GM12878 (cell line): Measurements from ENCODE around the gene SOBP. TPM values are rescaled to one million over a fixed set of nuclear protein-coding genes. Genes with fewer than 3 reads are reported as not detected.

Source experiments
- ATAC-seq: fragments of 200-7000 bp; cut with Tn5 transposase; 3 replicates; pipeline ENCODE4 v1.9.1; 2020; ENCODE audit warnings: mild to moderate bottlenecking, moderate library complexity
- BruUV-seq: library from RNA; stranded (reverse); fragments of 400-500 nt; replicated peaks from 2 replicates; lab custom pipeline; 2021; lab: Mats Ljungman, UMichigan
- CTCF ChIA-PET: fragments of 300-600 bp; sonication (Branson Sonifier 250); formaldehyde crosslinking; extraction: SDS; loops from one replicate; lab custom pipeline; 2021; ENCODE audit warnings: inconsistent platforms; lab: Yijun Ruan, JAX
- POLR2A ChIA-PET: fragments of 350-600 bp; formaldehyde crosslinking; extraction: SDS; loops from one replicate; lab custom pipeline; 2021; ENCODE audit warnings: inconsistent platforms; lab: Charles Lee
- RAD21 ChIA-PET: fragments of 300-600 bp; sonication (Branson Sonifier 250); formaldehyde crosslinking; loops from one replicate; lab custom pipeline; 2023; ENCODE audit warnings: antibody characterized with exemption; ENCODE audit not compliant: unreplicated experiment; lab: Charles Lee
- SMC1A ChIA-PET: fragments of 300-600 bp; sonication (Branson Sonifier 250); formaldehyde crosslinking; loops from one replicate; lab custom pipeline; 2023; ENCODE audit not compliant: unreplicated experiment, uncharacterized antibody; lab: Charles Lee
- DNase-seq: peaks from one replicate; pipeline ENCODE4 v3.0.0-alpha.2; 2011; ENCODE audit warnings: low read depth, low spot score
- FAIRE-seq: peaks from 3 replicates; lab custom pipeline; 2011; peaks lifted over from hg19 to GRCh38; lab: Jason Lieb, UNC
- H2AFZ ChIP-seq: 2 replicates; pipeline ENCODE4 v1.6.0; 2011; ENCODE audit warnings: low read depth, low read length, control low read depth; ENCODE audit not compliant: control insufficient read depth
- H3K27ac ChIP-seq: 2 replicates; pipeline ENCODE4 v1.5.1; 2011; ENCODE audit warnings: control low read depth; ENCODE audit not compliant: control insufficient read depth, insufficient read depth
- H3K27me3 ChIP-seq, 2 experiments: replicated peaks in 1 of 2; 2 replicates each; pipeline versions ENCODE4 v1.6.0 to v1.6.1; 2011; ENCODE audit warnings: low read length in 1 of 2; ENCODE audit not compliant: control insufficient read depth in 2 of 2, insufficient read depth in 2 of 2
- H3K36me3 ChIP-seq, 2 experiments: 2 replicates each; pipeline ENCODE4 v1.5.1; 2011; ENCODE audit warnings: low read length in 1 of 2; ENCODE audit not compliant: control insufficient read depth in 2 of 2, insufficient read depth in 2 of 2
- H3K4me1 ChIP-seq: 2 replicates; pipeline ENCODE4 v1.6.1; 2011; ENCODE audit warnings: mild to moderate bottlenecking, low read length, moderate library complexity, mixed read lengths; ENCODE audit not compliant: control insufficient read depth, insufficient read depth
- H3K4me2 ChIP-seq: 2 replicates; pipeline ENCODE4 v1.6.0; 2011; ENCODE audit warnings: control low read depth; ENCODE audit not compliant: control insufficient read depth, insufficient read depth
- H3K4me3 ChIP-seq: fragments of 200-600 bp; sonication (generic); 2 replicates; pipeline ENCODE4 v1.5.1; 2016
- H3K79me2 ChIP-seq: 2 replicates; pipeline ENCODE4 v1.6.0; 2011; ENCODE audit warnings: low read length; ENCODE audit not compliant: control insufficient read depth, insufficient read depth
- H3K9ac ChIP-seq: 2 replicates; pipeline ENCODE4 v1.8.0; 2011; ENCODE audit warnings: low read length, control low read depth, mixed read lengths; ENCODE audit not compliant: control insufficient read depth, insufficient read depth
- H3K9me3 ChIP-seq: replicated peaks from 3 replicates; pipeline ENCODE4 v1.5.1; 2011; ENCODE audit warnings: mild to moderate bottlenecking, low read length; ENCODE audit not compliant: control insufficient read depth, insufficient read depth
- H4K20me1 ChIP-seq: 2 replicates; pipeline ENCODE4 v1.6.0; 2011; ENCODE audit not compliant: control insufficient read depth, insufficient read depth
- BRCA1 ChIP-seq: IDR thresholded peaks from 2 replicates; pipeline ENCODE4 v1.6.1; 2011; ENCODE audit warnings: low read depth, low read length, improper control_type of control experiment
- CBX5 ChIP-seq: sonication (generic); IDR thresholded peaks from 2 replicates; pipeline ENCODE4 v1.6.1; 2016; ENCODE audit warnings: low read depth, moderate library complexity, mild to moderate bottlenecking, inconsistent platforms
- CEBPB ChIP-seq, 2 experiments: fragments of 150-350 bp in 1 of 2; IDR thresholded peaks; 2 replicates each; pipeline ENCODE4 v1.6.1; 2012 to 2014; ENCODE audit warnings: low read depth in 2 of 2, low read length in 2 of 2, borderline replicate concordance in 1 of 2, inconsistent platforms in 1 of 2
- CHD2 ChIP-seq: IDR thresholded peaks from 2 replicates; pipeline ENCODE4 v1.6.1; 2011; ENCODE audit warnings: low read depth, low read length, improper control_type of control experiment, borderline replicate concordance
- MXI1 ChIP-seq: fragments of 150-350 bp; IDR thresholded peaks from 2 replicates; pipeline ENCODE4 v1.6.1; 2011; ENCODE audit warnings: low read depth, mild to moderate bottlenecking, inconsistent platforms, low read length, improper control_type of control experiment
- NFYB ChIP-seq: IDR thresholded peaks from 2 replicates; pipeline ENCODE4 v1.6.1; 2011; ENCODE audit warnings: low read depth, mild to moderate bottlenecking, low read length, improper control_type of control experiment, moderate library complexity; ENCODE audit not compliant: insufficient read depth
- RB1 ChIP-seq: fragments of 450-650 bp; formaldehyde crosslinking; IDR thresholded peaks from 2 replicates; pipeline ENCODE4 v1.6.1; 2017; ENCODE audit warnings: mild to moderate bottlenecking, borderline replicate concordance
- TCF3 ChIP-seq: IDR thresholded peaks from 2 replicates; pipeline ENCODE4 v1.6.1; 2012; ENCODE audit warnings: low read depth, mild to moderate bottlenecking, low read length, borderline replicate concordance; ENCODE audit not compliant: insufficient read depth
- WGBS: methylation state at CpG from one replicate; pipeline ENCODE4 v1.1.6; 2016; ENCODE audit warnings: low lambda C conversion rate; ENCODE audit not compliant: insufficient replicate concordance, insufficient coverage; ENCODE audit errors: missing lambda C conversion rate; 5-methylcytosine and 5-hydroxymethylcytosine counted together
- in situ Hi-C: fragments of 300-500 bp; cut with MboI; formaldehyde crosslinking; loops from 9 replicates; pipeline ENCODE4 v1.14.3; 2018; ENCODE audit warnings: mixed read lengths
- intact Hi-C: fragments of 100-400 bp; cut with micrococcal nuclease; formaldehyde crosslinking; loops from one replicate; pipeline ENCODE4 v1.14.2; 2022; ENCODE audit not compliant: unreplicated experiment
- polyA plus RNA-seq, 11 experiments: library from polyadenylated mRNA; depleted of rRNA in 4 of 11; unstranded in 6 of 11; stranded (reverse) in 5 of 11; fragments of >200 nt; fragmentation: Nextera tagmentation in 4 of 11; fragmentation: Illumina TruSeq in 1 of 11; extraction: Ambion mirVana in 4 of 11; extraction: Trizol in 1 of 11; gene quantifications; 1 replicate in 1 of 11; 2 replicates in 10 of 11; pipeline versions ENCODE4 v1.2.1 to v1.2.3, GENCODE V29; 2011 to 2016; ENCODE audit warnings: inconsistent platforms in 2 of 11, missing spikeins in 2 of 11, low read depth in 1 of 11
- total RNA-seq, 4 experiments: library from RNA; depleted of rRNA in 3 of 4; stranded (reverse); fragments of >200 nt in 3 of 4; fragmentation: Illumina TruSeq in 1 of 4; extraction: Trizol in 1 of 4; gene quantifications; 2 replicates each; pipeline versions ENCODE4 v1.2.1 to v1.2.3, GENCODE V29; 2013 to 2021
- TF ChIP-seq, protein P1 (sequence below): IDR thresholded peaks from 2 replicates; pipeline ENCODE4 v1.6.1; 2012; ENCODE audit warnings: low read length, inconsistent platforms

SOBP gene
- total and polyA plus RNA-seq, 10 of the 15 experiments (the other 5 are each of a cell fraction or from before 2014, with no cell fraction given) = 0.49 to 1.9 (median 0.78) TPM

DNA sequence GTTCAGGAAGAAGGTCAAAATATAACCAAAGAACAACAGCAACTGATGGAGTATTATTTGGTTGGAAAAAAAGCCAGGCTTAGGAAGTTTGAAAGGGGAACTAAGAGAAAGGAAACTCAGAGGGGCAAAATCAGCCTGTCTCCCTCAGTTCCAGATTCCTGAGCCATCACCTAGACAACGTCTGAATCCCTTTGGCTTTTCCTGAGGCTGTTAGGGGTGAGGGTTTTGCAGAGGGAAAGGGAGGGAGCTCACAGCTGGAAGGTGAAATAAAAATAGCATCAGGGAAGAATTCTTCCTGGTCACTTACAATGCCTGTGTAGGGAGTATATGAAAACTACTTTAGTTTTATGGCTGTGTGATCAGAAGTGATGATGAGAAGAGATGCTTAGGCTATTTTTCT is 100.5 kb downstream of the SOBP start:
- H2AFZ ChIP-seq = no peak overlapping the region
- no peaks in the 10 kb centered on the region for H3K4me1 ChIP-seq
- H3K9me3 ChIP-seq = no peaks in the 10 kb centered on the region
- H3K4me3 ChIP-seq = no peak overlapping the region
- ATAC-seq (no peak), DNase-seq (no peak), FAIRE-seq (no peak)
- WGBS = 0% methylated on average over 1 of the region's 1 CpG
- no peak overlapping the region for H3K4me2 ChIP-seq
- H3K79me2 ChIP-seq = no peaks in the 10 kb centered on the region
- no peak overlapping the region for H3K27ac ChIP-seq
- H3K27me3 ChIP-seq = peaks cover 0 to 3% of the 10 kb centered on the region in 2 experiments; a peak in 2 of 4 replicates
- BruUV-seq = no TSS peak
- ChIA-PET RAD21 (no interaction called here), SMC1A (interaction anchor here (0.6 kb wide), 1 partner anchor 12 kb away, joined by 5 read pairs; no protein-coding TSS in a partner anchor), CTCF (no interaction called here), POLR2A (no interaction called here)
- H3K9ac ChIP-seq = no peak overlapping the region
- H3K36me3 ChIP-seq = no peaks in the 10 kb centered on the region
- intact Hi-C loops = no loop called here
- no peak for TF ChIP-seq CHD2
- no peak for TF ChIP-seq CEBPB (IDR thresholded peaks at IDR 0.05; ENCODE audit: borderline replicate concordance in 1 of 2, low read depth in 2 of 2, low read length in 2 of 2)
- no peak for TF ChIP-seq MXI1
- no peak for TF ChIP-seq TCF3
- TF ChIP-seq CBX5 = no peak
- TF ChIP-seq BRCA1 = no peak
- TF ChIP-seq RB1 = no peak
- in situ Hi-C loops = no loop called here
- no peaks in the 10 kb centered on the region for H4K20me1 ChIP-seq

DNA sequence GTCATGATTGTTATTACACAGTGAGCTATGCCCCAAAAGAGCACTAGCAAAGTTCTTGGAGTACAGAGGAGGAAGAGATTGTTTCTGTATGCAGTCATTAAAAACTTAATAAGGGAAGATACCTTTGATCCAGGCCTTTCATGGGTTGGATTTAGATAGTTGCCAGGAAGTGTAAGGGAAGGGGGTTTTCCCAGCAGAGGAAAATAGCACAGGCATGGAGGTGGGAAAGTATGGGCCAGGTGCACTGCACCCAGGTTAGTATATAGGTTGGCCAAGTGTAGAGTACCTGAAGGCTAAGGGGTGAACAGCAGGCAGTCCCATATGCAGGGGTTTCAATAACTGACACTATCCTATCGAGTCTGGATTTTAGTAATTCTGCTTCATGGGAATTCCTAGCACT is 101.4 kb downstream of the SOBP start:
- in situ Hi-C loops = no loop called here

More for the DNA sequence above, 101.4 kb downstream of the SOBP start:
- ChIA-PET POLR2A (no interaction called here), SMC1A (no interaction called here), CTCF (interaction anchor here (1.3 kb wide), 1 partner anchor 14 kb away, joined by 4 read pairs; no protein-coding TSS in a partner anchor), RAD21 (no interaction called here)
- Histone ChIP-seq H3K4me2 (no peak overlapping the region), H4K20me1 (no peaks in the 10 kb centered on the region), H3K9me3 (no peaks in the 10 kb centered on the region), H3K9ac (no peak overlapping the region), H3K79me2 (no peaks in the 10 kb centered on the region), H3K27me3 (peaks cover 0 to 2% of the 10 kb centered on the region in 2 experiments; a peak in 2 of 4 replicates), H3K4me3 (no peak overlapping the region), H3K36me3 (no peaks in the 10 kb centered on the region), H3K4me1 (no peaks in the 10 kb centered on the region), H3K27ac (no peak overlapping the region), H2AFZ (no peak overlapping the region)
- FAIRE-seq = no peak
- BruUV-seq = no TSS peak
- intact Hi-C loops = no loop called here
- no peak for DNase-seq
- no peak for ATAC-seq
- WGBS = 0% methylated on average over 1 of the region's 1 CpG
- no peak for TF ChIP-seq NFYB
- TF ChIP-seq, protein P1, sequence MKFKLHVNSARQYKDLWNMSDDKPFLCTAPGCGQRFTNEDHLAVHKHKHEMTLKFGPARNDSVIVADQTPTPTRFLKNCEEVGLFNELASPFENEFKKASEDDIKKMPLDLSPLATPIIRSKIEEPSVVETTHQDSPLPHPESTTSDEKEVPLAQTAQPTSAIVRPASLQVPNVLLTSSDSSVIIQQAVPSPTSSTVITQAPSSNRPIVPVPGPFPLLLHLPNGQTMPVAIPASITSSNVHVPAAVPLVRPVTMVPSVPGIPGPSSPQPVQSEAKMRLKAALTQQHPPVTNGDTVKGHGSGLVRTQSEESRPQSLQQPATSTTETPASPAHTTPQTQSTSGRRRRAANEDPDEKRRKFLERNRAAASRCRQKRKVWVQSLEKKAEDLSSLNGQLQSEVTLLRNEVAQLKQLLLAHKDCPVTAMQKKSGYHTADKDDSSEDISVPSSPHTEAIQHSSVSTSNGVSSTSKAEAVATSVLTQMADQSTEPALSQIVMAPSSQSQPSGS = no peak
